SK-N-SH (cell line): Measurements from ENCODE around the gene OAS1. TPM values are rescaled to one million over a fixed set of nuclear protein-coding genes. Genes with fewer than 3 reads are reported as not detected.

Source experiments
- CTCF ChIA-PET: fragments of 300-600, 350-600 bp; formaldehyde crosslinking; extraction: SDS; loops from one replicate; lab custom pipeline; 2021; lab: Yijun Ruan, JAX
- POLR2A ChIA-PET: fragments of 350-600 bp; sonication (Branson Sonifier 250); formaldehyde crosslinking; extraction: SDS; loops from one replicate; lab custom pipeline; 2020; ENCODE audit warnings: antibody characterized with exemption, inconsistent platforms; lab: Yijun Ruan, JAX
- DNase-seq: peaks from one replicate; pipeline ENCODE4 v3.0.0; 2012
- H2AFZ ChIP-seq: fragments of 200-600 bp; sonication (generic); 2 replicates; pipeline ENCODE4 v1.8.1; 2016; ENCODE audit warnings: antibody characterized with exemption, mild to moderate bottlenecking, low read depth
- H3F3A ChIP-seq: fragments of 200-600 bp; sonication (generic); replicated peaks from 2 replicates; pipeline ENCODE3; 2016; ENCODE audit warnings: antibody characterized with exemption, mild to moderate bottlenecking; ENCODE audit not compliant: insufficient read depth
- H3K27ac ChIP-seq, 2 experiments: fragments of 200-500 bp in 1 of 2; fragments of 200-600 bp in 1 of 2; sonication (Bioruptor generic) in 1 of 2; sonication (generic), shearing (Covaris generic) in 1 of 2; 2 replicates each; pipeline versions ENCODE4 v1.5.1 to v1.6.1; 2014 to 2016; ENCODE audit warnings: low read depth in 2 of 2, inconsistent platforms in 1 of 2, low read length in 1 of 2, mild to moderate bottlenecking in 1 of 2, mixed read lengths in 1 of 2
- H3K27me3 ChIP-seq: fragments of 200-600 bp; sonication (generic), shearing (Covaris generic); 2 replicates; pipeline ENCODE4 v1.6.1; 2016; ENCODE audit warnings: mixed run types; ENCODE audit not compliant: insufficient read depth
- H3K36me3 ChIP-seq, 2 experiments: fragments of 200-500 bp in 1 of 2; fragments of 200-600 bp in 1 of 2; sonication (Bioruptor generic) in 1 of 2; sonication (generic) in 1 of 2; replicated peaks in 1 of 2; 2 replicates each; pipeline versions ENCODE3 to v1.5.1; 2014 to 2016; ENCODE audit warnings: low read length in 1 of 2, mild to moderate bottlenecking in 1 of 2; ENCODE audit not compliant: insufficient read depth in 2 of 2, control insufficient read depth in 1 of 2
- H3K4me1 ChIP-seq, 2 experiments: fragments of 200-500 bp in 1 of 2; fragments of 200-600 bp in 1 of 2; sonication (Bioruptor generic) in 1 of 2; sonication (generic), shearing (Covaris generic) in 1 of 2; 2 replicates each; pipeline versions ENCODE4 v1.5.1 to v1.6.1; 2014 to 2016; ENCODE audit warnings: low read depth in 1 of 2, low read length in 1 of 2, mixed run types in 1 of 2; ENCODE audit not compliant: insufficient read depth in 2 of 2, control insufficient read depth in 1 of 2
- H3K4me2 ChIP-seq: fragments of 200-600 bp; sonication (generic), shearing (Covaris generic); 2 replicates; pipeline ENCODE4 v1.6.1; 2017; ENCODE audit warnings: mixed run types
- H3K4me3 ChIP-seq, 2 experiments: fragments of 200-500 bp in 1 of 2; fragments of 200-600 bp in 1 of 2; sonication (Bioruptor generic) in 1 of 2; sonication (generic), shearing (Covaris generic) in 1 of 2; 2 replicates each; pipeline versions ENCODE4 v1.5.1 to v1.8.1; 2014 to 2016; ENCODE audit warnings: low read depth in 2 of 2, inconsistent platforms in 1 of 2, low read length in 1 of 2, mild to moderate bottlenecking in 1 of 2, mixed read lengths in 1 of 2, moderate library complexity in 1 of 2
- H3K79me2 ChIP-seq: fragments of 200-600 bp; sonication (generic); 2 replicates; pipeline ENCODE4 v1.8.1; 2017; ENCODE audit warnings: mild to moderate bottlenecking; ENCODE audit not compliant: insufficient read depth
- H3K9ac ChIP-seq: fragments of 200-600 bp; sonication (generic); 2 replicates; pipeline ENCODE4 v1.6.1; 2017; ENCODE audit warnings: mixed run types
- H3K9me2 ChIP-seq: fragments of 200-600 bp; sonication (generic); 2 replicates; pipeline ENCODE4 v1.6.1; 2017; ENCODE audit warnings: mixed run types
- H3K9me3 ChIP-seq: fragments of 200-600 bp; sonication (generic); 2 replicates; pipeline ENCODE4 v1.6.1; 2017; ENCODE audit warnings: mixed run types, mild to moderate bottlenecking, moderate library complexity
- H4K20me1 ChIP-seq: fragments of 200-600 bp; sonication (generic); 2 replicates; pipeline ENCODE4 v1.6.1; 2017; ENCODE audit warnings: mild to moderate bottlenecking, mixed run types; ENCODE audit not compliant: insufficient read depth
- FOSL2 ChIP-seq: IDR thresholded peaks from 2 replicates; pipeline ENCODE4 v1.4.0; 2012; ENCODE audit warnings: low read depth, mild to moderate bottlenecking, moderate library complexity, borderline replicate concordance
- FOXJ3 ChIP-seq: sonication (generic); formaldehyde crosslinking; IDR thresholded peaks from 2 replicates; pipeline ENCODE4 v1.5.1; 2020; ENCODE audit warnings: mild to moderate bottlenecking, missing genetic modification reagents
- FOXM1 ChIP-seq: IDR thresholded peaks from 2 replicates; pipeline ENCODE4 v1.4.0; 2012; ENCODE audit warnings: low read depth, mild to moderate bottlenecking
- GABPA ChIP-seq: IDR thresholded peaks from 2 replicates; pipeline ENCODE4 v1.4.0; 2012; ENCODE audit warnings: low read depth, mild to moderate bottlenecking
- GATA2 ChIP-seq: sonication (generic); formaldehyde crosslinking; IDR thresholded peaks from 2 replicates; pipeline ENCODE4 v1.5.0; 2020; ENCODE audit warnings: mild to moderate bottlenecking, missing genetic modification reagents
- NRF1 ChIP-seq: IDR thresholded peaks from 2 replicates; pipeline ENCODE4 v1.6.1; 2012; ENCODE audit warnings: low read depth, mild to moderate bottlenecking, low read length
- POLR2AphosphoS5 ChIP-seq: IDR thresholded peaks from 2 replicates; pipeline ENCODE4 v1.6.1; 2012; ENCODE audit warnings: low read depth, low read length
- RAD21 ChIP-seq: IDR thresholded peaks from 2 replicates; pipeline ENCODE4 v1.6.1; 2012; ENCODE audit warnings: mild to moderate bottlenecking, low read length
- RFX5 ChIP-seq: IDR thresholded peaks from 2 replicates; pipeline ENCODE4 v1.6.1; 2012; ENCODE audit warnings: mild to moderate bottlenecking, improper control_type of control experiment, low read length
- RXRA ChIP-seq: IDR thresholded peaks from 2 replicates; pipeline ENCODE4 v1.4.0; 2012; ENCODE audit warnings: low read depth, mild to moderate bottlenecking, borderline replicate concordance
- SIN3A ChIP-seq: IDR thresholded peaks from 2 replicates; pipeline ENCODE4 v1.6.1; 2012; ENCODE audit warnings: low read depth, mild to moderate bottlenecking, low read length, moderate library complexity, borderline replicate concordance
- SMC3 ChIP-seq: IDR thresholded peaks from 2 replicates; pipeline ENCODE4 v1.6.1; 2012; ENCODE audit warnings: low read depth, low read length, improper control_type of control experiment
- TCF12 ChIP-seq: IDR thresholded peaks from 2 replicates; pipeline ENCODE4 v1.4.0; 2012
- WGBS: methylation state at CpG from one replicate; pipeline ENCODE4 v1.1.6; 2017; ENCODE audit warnings: low lambda C conversion rate; 5-methylcytosine and 5-hydroxymethylcytosine counted together
- polyA plus RNA-seq, 3 experiments: library from polyadenylated mRNA; depleted of rRNA; stranded (reverse); fragments of >200 nt; gene quantifications; 2 replicates each; pipeline ENCODE4 v1.2.3, GENCODE V29; 2012
- TF ChIP-seq, protein P1 (sequence below): IDR thresholded peaks from 2 replicates; pipeline ENCODE4 v1.6.1; 2012; ENCODE audit warnings: mild to moderate bottlenecking, low read depth, low read length, moderate library complexity
- TF ChIP-seq, protein P2 (sequence below): fragments of 200-600 bp; sonication (generic); IDR thresholded peaks from 2 replicates; pipeline ENCODE4 v1.6.1; 2017; ENCODE audit warnings: antibody characterized with exemption, mild to moderate bottlenecking, moderate library complexity
- TF ChIP-seq, protein P3 (sequence below): IDR thresholded peaks from 2 replicates; pipeline ENCODE4 v1.4.0; 2012; ENCODE audit warnings: low read depth, borderline replicate concordance
- TF ChIP-seq, protein P4 (sequence below): fragments of 150-350 bp; IDR thresholded peaks from 2 replicates; pipeline ENCODE4 v1.6.1; 2016; ENCODE audit warnings: mild to moderate bottlenecking, low read depth, low read length

Gene OAS1
- polyA plus RNA-seq, 1 of the 3 experiments (the other 2 are of a cell fraction), result 1.1 TPM

DNA sequence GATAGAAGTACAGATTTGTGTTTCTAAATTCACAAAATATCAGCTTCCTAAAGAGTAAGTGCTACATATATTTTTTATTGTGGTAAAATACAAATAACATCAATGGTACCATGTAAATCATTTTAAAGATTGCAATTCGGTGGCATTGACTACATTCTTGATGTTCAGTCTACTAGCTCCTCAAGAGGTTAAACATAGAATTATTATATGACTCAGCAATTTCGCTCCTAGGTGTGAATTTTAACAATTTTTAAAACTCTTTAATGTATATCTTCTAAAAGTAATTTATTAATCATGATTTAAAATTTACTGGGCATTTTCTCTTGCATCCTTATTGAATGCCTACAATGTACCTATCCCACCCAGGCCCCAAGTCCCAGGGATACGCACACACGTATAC is 29.8 kb upstream of the OAS1 start:
- Histone ChIP-seq H3F3A (no peaks in the 10 kb centered on the region), H3K4me2 (no peak overlapping the region), H3K79me2 (no peaks in the 10 kb centered on the region), H3K9me2 (no peaks in the 10 kb centered on the region), H3K27ac (peak overlapping the region in 1 of 2 experiments; percentile 34; a peak in 2 of 4 replicates), H3K36me3 (peaks cover 0 to 3% of the 10 kb centered on the region in 2 experiments), H3K9ac (no peak overlapping the region), H3K4me3 (no peak overlapping the region), H3K27me3 (no peaks in the 10 kb centered on the region), H2AFZ (no peak overlapping the region), H4K20me1 (no peaks in the 10 kb centered on the region), H3K4me1 (peaks cover 0 to 17% of the 10 kb centered on the region in 2 experiments; a peak in 1 of 4 replicates), H3K9me3 (no peaks in the 10 kb centered on the region)
- CTCF ChIA-PET, result interaction anchor here (1.2 to 2.1 kb wide), 4 partner anchors 14 to 116 kb away, joined by 3 to 8 read pairs (median 5); no protein-coding TSS in a partner anchor
- no peak for DNase-seq
- TF ChIP-seq SMC3, result no peak
- no peak for TF ChIP-seq GABPA
- no peak for TF ChIP-seq RFX5
- TF ChIP-seq, protein P1, sequence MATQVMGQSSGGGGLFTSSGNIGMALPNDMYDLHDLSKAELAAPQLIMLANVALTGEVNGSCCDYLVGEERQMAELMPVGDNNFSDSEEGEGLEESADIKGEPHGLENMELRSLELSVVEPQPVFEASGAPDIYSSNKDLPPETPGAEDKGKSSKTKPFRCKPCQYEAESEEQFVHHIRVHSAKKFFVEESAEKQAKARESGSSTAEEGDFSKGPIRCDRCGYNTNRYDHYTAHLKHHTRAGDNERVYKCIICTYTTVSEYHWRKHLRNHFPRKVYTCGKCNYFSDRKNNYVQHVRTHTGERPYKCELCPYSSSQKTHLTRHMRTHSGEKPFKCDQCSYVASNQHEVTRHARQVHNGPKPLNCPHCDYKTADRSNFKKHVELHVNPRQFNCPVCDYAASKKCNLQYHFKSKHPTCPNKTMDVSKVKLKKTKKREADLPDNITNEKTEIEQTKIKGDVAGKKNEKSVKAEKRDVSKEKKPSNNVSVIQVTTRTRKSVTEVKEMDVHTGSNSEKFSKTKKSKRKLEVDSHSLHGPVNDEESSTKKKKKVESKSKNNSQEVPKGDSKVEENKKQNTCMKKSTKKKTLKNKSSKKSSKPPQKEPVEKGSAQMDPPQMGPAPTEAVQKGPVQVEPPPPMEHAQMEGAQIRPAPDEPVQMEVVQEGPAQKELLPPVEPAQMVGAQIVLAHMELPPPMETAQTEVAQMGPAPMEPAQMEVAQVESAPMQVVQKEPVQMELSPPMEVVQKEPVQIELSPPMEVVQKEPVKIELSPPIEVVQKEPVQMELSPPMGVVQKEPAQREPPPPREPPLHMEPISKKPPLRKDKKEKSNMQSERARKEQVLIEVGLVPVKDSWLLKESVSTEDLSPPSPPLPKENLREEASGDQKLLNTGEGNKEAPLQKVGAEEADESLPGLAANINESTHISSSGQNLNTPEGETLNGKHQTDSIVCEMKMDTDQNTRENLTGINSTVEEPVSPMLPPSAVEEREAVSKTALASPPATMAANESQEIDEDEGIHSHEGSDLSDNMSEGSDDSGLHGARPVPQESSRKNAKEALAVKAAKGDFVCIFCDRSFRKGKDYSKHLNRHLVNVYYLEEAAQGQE, result no peak
- no peak for TF ChIP-seq GATA2
- TF ChIP-seq, protein P2, sequence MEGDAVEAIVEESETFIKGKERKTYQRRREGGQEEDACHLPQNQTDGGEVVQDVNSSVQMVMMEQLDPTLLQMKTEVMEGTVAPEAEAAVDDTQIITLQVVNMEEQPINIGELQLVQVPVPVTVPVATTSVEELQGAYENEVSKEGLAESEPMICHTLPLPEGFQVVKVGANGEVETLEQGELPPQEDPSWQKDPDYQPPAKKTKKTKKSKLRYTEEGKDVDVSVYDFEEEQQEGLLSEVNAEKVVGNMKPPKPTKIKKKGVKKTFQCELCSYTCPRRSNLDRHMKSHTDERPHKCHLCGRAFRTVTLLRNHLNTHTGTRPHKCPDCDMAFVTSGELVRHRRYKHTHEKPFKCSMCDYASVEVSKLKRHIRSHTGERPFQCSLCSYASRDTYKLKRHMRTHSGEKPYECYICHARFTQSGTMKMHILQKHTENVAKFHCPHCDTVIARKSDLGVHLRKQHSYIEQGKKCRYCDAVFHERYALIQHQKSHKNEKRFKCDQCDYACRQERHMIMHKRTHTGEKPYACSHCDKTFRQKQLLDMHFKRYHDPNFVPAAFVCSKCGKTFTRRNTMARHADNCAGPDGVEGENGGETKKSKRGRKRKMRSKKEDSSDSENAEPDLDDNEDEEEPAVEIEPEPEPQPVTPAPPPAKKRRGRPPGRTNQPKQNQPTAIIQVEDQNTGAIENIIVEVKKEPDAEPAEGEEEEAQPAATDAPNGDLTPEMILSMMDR, result no peak
- TF ChIP-seq FOSL2, result no peak
- no peak for TF ChIP-seq POLR2AphosphoS5
- no peak for TF ChIP-seq SIN3A
- POLR2A ChIA-PET, result no interaction called here
- WGBS, result 56% methylated on average over 4 of the region's 4 CpGs

DNA sequence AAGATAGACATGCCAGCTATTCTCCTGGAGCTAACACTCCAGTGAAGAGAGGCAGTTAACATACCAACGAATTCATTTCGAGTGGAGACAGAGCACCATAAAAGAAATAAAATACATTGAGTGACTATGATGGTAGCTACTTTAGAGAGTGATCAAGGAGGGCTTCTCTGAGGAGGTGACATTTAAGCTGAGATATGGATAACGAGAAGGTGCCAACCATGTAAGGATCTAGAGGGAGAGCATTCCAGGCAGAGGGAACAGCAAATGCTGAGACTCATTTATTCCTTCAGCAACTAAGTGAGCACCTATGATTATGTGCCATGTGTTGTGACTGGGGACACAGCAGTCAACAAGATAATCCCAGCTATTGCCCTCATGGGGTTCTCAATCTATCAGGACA is 28.3 kb upstream of the OAS1 start:
- Histone ChIP-seq H3K27me3 (no peaks in the 10 kb centered on the region), H3K4me2 (no peak overlapping the region), H2AFZ (no peak overlapping the region), H3K4me1 (peaks cover 0 to 18% of the 10 kb centered on the region in 2 experiments; a peak in 1 of 4 replicates), H3K36me3 (peaks cover 0 to 3% of the 10 kb centered on the region in 2 experiments), H3K9ac (no peak overlapping the region), H3F3A (no peaks in the 10 kb centered on the region), H3K27ac (no peak overlapping the region), H3K9me2 (no peaks in the 10 kb centered on the region), H3K9me3 (no peaks in the 10 kb centered on the region), H3K4me3 (no peak overlapping the region), H3K79me2 (no peaks in the 10 kb centered on the region), H4K20me1 (no peaks in the 10 kb centered on the region)
- CTCF ChIA-PET, result interaction anchor here (1.1 to 2.1 kb wide), 2 partner anchors 13 to 16 kb away, joined by 3 to 6 read pairs; no protein-coding TSS in a partner anchor
- POLR2A ChIA-PET, result no interaction called here
- 22% methylated on average over 3 of the region's 3 CpGs for WGBS
- DNase-seq, result no peak
- TF ChIP-seq, protein P3, sequence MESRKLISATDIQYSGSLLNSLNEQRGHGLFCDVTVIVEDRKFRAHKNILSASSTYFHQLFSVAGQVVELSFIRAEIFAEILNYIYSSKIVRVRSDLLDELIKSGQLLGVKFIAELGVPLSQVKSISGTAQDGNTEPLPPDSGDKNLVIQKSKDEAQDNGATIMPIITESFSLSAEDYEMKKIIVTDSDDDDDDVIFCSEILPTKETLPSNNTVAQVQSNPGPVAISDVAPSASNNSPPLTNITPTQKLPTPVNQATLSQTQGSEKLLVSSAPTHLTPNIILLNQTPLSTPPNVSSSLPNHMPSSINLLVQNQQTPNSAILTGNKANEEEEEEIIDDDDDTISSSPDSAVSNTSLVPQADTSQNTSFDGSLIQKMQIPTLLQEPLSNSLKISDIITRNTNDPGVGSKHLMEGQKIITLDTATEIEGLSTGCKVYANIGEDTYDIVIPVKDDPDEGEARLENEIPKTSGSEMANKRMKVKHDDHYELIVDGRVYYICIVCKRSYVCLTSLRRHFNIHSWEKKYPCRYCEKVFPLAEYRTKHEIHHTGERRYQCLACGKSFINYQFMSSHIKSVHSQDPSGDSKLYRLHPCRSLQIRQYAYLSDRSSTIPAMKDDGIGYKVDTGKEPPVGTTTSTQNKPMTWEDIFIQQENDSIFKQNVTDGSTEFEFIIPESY, result no peak
- TF ChIP-seq RAD21 (no peak), FOXM1 (no peak), RXRA (no peak), TCF12 (no peak), FOXJ3 (no peak), NRF1 (no peak)
- TF ChIP-seq, protein P2, result no peak
- TF ChIP-seq, protein P4, sequence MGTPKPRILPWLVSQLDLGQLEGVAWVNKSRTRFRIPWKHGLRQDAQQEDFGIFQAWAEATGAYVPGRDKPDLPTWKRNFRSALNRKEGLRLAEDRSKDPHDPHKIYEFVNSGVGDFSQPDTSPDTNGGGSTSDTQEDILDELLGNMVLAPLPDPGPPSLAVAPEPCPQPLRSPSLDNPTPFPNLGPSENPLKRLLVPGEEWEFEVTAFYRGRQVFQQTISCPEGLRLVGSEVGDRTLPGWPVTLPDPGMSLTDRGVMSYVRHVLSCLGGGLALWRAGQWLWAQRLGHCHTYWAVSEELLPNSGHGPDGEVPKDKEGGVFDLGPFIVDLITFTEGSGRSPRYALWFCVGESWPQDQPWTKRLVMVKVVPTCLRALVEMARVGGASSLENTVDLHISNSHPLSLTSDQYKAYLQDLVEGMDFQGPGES, result no peak
